CD4-positive, alpha-beta T cell treated with Interleukin-17A for 1 hour (primary cell): ENCODE results near the gene PRSS33.

Experiments
- DNase-seq: peaks from one replicate; pipeline ENCODE4 v3.0.0-alpha.2; 2020

PRSS33 gene

GRCh38 chr16:2795395-2796143 lies 8.2 kb upstream of the PRSS33 start:
- DNase-seq = no peak

DNA sequence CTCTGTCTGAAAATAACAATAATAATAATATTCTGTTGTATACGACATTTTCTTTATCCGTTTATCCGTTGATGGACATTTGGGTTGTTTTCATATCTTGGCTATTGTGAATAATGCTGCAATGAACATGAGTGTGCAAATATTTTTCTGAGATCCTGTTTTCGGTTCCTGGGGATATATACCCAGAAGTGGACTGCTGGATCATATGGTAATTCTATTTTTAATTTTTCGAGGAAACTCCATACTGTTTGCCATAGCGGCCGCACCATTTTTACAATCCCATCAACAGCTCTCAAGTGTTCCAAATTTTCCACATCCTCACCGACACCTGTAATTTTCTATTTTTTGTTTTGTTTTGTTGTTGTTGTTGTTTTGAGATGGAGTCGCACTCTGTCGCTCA lies 5.6 kb upstream of the PRSS33 start:
- no peak for DNase-seq

- no peak for DNase-seq
These were observed 3.8 kb upstream of the PRSS33 start for GRCh38 chr16:2791174-2791573.

DNA sequence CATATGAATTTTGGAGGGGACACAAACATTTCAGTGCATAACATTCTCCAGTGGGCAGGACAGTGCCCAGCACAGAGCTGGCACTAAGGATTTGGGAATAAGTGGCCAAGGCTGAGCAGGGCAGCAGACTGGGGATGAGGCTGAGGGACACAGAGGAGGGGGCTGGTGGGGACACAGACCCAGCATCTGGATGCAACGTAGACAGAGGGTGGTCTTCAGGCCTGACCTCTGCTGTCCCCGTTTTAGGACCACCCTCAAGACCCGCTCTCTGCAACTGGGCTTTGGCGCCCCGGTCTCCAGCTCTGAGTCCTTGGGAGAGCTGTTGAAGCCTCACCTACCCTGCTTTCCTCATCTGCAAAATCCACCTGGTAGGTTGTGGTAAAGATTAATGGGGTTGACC lies 3.3 kb upstream of the PRSS33 start:
- no peak for DNase-seq

- DNase-seq = no peak
These were observed 601 bp upstream of the PRSS33 start for GRCh38 chr16:2787961-2788360.

DNA sequence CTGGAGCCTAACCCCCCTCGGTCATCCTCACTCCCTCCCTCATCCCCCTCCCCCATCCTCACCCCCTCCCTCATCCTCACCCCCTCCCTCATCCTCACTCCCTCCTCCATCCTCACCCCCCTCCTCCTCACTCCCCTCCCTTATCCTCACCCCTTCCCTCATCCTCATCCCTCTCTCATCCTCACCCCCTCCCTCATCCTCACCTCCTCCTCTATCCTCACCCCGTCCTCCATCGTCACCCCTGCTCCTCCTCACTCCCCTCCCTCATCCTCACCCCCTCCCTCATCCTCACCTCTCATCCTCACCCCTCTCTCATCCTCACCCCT lies 571 bp downstream of the PRSS33 start:
- DNase-seq = no peak

DNA sequence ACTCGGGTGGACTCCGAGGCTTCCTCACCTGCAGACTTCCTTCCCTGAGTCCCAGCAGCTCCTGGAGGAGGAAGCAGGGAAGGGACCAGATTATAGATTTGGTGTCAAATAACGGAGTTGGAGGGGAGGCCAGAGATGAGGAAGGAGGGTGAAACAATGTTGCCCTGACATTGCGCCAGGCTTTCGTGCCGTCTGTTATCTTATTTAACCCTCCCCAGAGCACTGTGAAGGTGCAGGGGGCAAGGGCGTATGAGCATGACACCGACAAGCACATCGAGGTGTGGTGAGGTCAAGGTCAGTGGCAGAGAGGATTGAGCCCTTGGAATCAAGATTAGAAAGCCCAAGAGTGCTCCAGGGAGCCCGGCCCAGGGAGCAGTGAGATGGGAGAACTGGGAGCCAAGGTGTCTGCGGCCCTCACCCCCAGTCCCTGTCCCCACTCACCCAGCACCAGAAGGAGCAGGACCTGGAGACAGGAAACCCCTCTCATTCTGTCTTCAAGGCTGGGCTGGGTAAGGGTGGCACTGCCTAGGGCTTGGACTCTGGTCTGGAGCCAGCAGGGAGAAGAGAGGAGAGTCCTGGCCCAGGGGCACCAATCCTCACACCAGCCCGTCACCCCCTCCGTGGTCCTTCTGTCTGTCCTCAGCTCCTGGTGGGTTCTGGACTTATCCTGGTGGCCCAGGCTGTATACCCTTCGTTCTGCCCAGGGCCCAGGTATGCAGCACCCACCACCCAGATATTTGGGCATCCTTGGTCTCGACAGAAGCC lies 1.1 kb downstream of the PRSS33 start:
- DNase-seq = no peak

DNA sequence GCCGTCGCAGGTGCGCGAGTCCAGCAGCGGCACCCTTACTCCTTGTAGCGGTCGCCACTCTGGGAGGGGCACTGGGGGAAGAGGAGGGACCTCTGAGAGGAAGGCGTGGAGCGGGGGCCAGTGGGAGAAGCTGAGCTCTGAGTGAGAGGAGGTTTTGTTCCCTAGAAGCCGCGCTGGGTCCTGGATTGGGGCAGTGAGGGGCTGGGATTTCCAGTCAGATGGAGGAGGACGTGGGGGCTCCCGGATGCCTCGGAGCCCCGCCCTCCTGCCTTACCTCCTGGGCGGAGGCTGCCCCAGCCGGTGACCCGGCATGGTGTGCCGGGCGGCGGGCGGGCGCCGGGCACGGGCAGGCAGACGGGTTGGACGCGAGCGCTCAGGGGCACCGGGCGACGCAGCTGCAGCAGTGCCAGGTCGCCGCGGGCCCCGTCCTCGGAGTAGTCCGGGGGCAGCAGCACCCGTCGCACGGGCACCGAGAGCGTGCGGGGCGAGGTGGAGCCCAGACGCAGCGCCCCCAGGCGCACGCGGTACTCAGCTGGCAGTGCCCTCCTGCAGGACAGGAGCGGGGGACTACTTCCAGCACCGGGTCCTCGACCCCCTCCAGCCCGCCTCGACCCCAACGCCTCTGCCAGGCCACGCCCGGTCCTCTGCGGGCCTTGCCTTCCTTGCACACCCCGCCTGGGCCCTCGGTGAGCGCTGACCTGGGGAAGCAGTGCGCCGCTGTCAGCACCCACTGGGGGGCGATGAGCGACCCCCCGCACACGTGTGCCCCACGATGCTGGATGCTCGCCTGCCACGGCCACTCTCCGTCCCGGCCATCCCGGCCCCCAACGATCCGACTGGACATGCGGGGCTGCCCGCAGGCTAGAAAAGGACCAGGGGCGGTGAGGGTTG lies 2.0 kb downstream of the PRSS33 start:
- no peak for DNase-seq

- DNase-seq = no peak
These were observed 2.8 kb downstream of the PRSS33 start for GRCh38 chr16:2784358-2785100.

GRCh38 chr16:2783581-2784357 lies 3.6 kb downstream of the PRSS33 start:
- no peak for DNase-seq

- DNase-seq = no peak
These were observed 4.6 kb downstream of the PRSS33 start for GRCh38 chr16:2782583-2783351.

GRCh38 chr16:2779978-2780898 lies 7.1 kb downstream of the PRSS33 start:
- DNase-seq = no peak

DNA sequence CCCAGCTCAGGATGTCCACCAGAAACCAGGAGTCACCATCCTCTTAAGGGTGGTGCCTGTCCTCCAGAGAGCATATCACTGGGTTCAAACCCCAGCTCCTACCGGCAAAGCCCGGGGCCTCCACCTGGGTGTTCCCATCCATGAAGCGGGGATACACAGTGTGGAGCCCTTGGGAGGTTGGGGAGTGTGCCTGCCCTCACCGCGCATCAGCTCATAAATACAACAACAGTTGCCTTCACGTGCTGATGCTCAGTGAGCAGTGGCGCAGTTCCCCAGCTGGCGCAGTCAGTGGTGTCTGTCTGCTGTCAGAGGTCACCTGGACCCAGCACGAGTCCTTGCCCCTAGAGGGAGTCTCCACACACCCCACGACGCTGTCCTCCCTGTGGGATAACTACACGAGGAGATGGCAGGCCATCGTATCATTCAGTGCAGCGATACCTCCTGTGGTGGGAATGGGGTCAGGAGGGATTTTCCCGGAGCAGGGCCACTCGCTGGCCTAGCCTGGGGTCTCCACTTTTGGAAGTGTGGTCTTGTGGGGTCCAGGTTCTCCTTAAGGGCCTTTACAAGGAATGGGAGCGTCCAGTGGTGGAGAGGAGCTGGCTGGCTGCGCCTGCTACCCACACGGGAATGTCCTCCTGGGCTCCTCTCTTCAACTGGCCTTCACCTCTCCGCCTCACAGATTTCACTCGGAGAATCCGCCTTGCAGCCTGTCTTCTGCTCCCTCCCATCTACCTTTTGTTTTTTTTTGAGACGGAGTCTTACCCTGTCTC lies 8.0 kb downstream of the PRSS33 start:
- no peak for DNase-seq

DNA sequence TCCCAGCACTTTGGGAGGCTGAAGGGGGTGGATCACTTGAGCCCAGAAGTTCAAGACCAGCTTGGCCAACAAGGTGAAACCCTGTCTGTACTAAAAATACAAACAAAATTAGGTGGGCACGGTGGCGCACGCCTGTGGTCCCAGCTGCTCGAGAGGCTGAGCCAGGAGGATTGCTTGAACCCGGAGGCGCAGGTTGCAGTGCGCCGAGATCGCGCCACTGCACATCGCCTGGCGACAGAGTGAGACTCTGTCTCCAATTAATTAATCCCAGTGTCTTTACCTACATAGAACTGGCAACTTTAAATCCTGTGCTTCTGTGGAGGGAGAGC lies 8.8 kb downstream of the PRSS33 start:
- DNase-seq = no peak

DNA sequence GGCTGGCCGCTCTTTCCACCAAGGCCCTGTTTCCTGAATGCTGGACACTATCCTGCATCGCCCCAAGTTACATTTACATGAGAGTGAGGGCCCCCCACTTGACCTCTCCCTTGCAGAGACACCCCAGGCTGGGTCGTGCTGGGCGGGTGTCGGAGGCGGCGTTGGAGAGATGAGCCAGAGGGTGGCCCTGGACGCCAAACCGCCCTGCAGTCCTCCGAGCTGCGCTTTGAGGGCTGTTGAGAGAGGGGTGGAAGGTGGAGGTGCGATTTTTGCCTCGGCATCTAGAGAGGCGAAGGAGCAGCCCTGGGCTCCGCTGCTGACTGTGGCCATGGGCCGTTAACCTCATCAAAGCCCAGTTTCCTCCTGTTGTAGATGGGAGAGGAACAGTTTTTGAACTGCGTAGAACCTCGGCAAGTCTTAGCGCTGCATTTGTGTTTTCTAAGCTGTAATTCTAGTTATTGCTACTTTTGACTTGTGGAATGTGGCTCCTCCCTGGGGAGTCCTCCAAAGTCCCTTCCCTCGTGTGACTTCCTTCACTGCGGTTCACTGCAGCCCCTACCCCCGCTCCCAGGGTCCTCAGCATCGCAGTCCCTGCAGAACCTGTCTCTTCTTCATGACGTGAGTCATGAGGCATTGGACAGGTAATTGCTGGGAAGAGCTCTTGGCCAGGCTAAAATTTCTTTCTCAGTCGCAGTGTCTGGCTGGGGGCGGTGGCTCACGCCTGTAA lies 9.3 kb downstream of the PRSS33 start:
- DNase-seq = peak; percentile 57

DNA sequence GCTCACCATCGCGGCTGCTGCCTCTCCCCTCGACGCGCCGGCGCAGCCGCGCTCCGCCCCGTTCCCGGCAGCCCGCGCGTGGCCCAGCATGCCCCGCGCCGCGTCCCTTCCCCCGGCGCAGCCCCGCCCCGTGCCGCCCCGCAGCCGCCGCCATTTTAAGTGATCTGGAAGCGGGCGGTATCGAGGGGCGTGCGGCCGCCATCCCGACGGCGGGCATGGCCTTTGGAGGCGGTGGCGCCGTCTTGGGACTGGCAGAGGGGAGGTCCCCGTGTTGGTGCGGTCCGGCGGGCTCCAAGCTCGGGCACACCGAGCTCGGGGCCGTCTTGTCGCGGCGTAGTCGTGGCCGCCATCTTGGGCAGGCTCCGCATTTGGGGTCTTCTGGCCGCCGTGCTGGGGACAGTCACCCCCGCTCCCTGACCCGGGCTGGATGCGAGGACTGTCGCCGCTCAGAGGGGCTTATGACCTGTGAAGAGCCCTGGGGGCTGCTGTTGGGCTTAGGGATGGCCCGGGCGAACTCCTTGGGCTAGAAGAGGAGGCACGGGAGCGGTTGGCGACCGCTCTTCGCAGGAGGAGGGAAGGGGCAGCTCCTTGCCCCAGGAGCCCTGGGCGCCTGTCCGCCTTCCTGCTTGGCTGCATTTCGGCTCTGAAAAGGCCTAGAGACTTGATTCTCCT lies 10.0 kb downstream of the PRSS33 start, which contains the start of gene ELOB:
Gene ELOB, minus strand, starts transcription at position 50 of the 672 bp plus-strand sequence. Its CDS starts 41 bp downstream, at position 9.
- peak; percentile 90 for DNase-seq

DNA sequence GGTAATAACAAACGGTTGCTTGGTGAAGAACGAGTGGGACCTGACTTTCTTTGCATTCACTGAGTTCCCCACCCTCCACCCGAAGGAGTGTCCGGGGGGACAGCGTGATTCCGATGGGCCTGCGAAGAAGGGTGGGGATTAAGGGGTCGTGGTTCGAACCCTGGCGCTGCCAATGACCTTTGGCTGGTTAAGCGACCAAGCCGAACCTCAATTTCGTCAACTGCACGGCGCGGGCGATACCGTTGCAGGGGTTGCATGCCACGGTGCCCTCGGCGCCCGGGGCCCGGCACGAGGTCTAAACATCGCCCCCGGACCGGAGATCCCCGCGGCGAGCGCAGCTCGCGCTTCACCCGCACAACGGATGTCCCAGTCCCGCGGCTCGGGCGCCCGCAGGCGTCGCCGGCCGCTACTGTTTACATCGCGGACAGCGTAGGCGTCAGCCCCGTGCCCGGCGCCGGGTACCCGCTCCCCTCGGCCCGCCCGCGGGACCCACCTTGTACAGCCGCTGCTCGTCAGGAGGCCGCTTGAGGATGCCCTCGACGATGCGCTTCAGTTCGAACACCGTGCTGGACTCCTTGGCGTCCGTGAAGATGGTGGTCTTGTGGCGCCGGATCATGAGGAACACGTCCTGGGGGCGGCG lies 10.7 kb downstream of the PRSS33 start:
- peak; percentile 48 for DNase-seq
